Measurements from ENCODE around the gene TWIST2. TPM values are rescaled to one million over a fixed set of nuclear protein-coding genes. Genes with fewer than 3 reads are reported as not detected.

Gene TWIST2
- total RNA-seq, 2 donors from 2014 or later, result 41.4 to 62.1 TPM

DNA sequence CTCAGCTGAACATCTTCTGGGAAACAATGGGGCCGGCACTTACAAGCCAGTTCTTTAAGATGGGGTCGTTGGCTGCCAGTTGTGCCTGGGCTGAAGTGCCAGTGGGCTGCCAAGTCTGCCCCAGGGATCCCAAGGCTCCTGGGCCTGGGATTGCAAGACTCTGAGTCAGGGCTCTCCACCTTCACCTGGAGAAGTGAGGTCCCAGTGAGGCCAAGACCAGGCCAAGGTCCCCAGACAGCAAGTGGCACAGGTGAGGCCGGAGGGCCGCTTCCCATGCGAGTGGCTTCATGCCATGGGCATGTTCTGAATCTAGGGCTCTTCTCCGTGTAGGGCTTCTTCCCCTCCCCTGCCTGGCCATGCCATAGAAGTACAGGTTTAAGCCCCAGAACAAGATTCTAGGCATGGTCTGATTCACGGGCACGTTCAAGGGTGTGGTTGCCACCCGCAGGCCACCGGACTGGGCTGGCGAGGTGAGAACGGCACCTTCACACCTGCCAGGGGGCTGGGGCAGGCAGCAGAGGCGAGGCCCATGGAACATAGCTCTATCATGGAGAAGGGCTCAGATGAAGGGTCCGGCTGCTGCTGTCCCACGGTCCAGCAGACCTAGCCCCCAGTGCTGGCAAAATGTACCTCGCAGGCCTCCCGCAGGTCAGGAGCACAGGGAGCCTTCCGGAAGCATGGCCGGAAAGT is 36.4 kb downstream of the TWIST2 start:
- ATAC-seq (ENCODE audit: insufficient number of reproducible peaks, low FRiP score, low read depth) (no peak), DNase-seq (ENCODE audit: low spot score) (no peak)
- no peaks in the 10 kb centered on the region for H3K4me1 ChIP-seq (ENCODE audit: control insufficient read depth in 1 of 2, low read depth in 2 of 2)
- no peaks in the 10 kb centered on the region for H3K27me3 ChIP-seq (replicated peaks; ENCODE audit: insufficient read depth)
- TF ChIP-seq, protein P1, sequence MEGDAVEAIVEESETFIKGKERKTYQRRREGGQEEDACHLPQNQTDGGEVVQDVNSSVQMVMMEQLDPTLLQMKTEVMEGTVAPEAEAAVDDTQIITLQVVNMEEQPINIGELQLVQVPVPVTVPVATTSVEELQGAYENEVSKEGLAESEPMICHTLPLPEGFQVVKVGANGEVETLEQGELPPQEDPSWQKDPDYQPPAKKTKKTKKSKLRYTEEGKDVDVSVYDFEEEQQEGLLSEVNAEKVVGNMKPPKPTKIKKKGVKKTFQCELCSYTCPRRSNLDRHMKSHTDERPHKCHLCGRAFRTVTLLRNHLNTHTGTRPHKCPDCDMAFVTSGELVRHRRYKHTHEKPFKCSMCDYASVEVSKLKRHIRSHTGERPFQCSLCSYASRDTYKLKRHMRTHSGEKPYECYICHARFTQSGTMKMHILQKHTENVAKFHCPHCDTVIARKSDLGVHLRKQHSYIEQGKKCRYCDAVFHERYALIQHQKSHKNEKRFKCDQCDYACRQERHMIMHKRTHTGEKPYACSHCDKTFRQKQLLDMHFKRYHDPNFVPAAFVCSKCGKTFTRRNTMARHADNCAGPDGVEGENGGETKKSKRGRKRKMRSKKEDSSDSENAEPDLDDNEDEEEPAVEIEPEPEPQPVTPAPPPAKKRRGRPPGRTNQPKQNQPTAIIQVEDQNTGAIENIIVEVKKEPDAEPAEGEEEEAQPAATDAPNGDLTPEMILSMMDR (IDR thresholded peaks at IDR 0.05), result no peak
- no peaks in the 10 kb centered on the region for H3K36me3 ChIP-seq
- H3K27ac ChIP-seq, result no peak overlapping the region
- no peak overlapping the region for H3K4me3 ChIP-seq
- no peaks in the 10 kb centered on the region for H3K9me3 ChIP-seq

DNA sequence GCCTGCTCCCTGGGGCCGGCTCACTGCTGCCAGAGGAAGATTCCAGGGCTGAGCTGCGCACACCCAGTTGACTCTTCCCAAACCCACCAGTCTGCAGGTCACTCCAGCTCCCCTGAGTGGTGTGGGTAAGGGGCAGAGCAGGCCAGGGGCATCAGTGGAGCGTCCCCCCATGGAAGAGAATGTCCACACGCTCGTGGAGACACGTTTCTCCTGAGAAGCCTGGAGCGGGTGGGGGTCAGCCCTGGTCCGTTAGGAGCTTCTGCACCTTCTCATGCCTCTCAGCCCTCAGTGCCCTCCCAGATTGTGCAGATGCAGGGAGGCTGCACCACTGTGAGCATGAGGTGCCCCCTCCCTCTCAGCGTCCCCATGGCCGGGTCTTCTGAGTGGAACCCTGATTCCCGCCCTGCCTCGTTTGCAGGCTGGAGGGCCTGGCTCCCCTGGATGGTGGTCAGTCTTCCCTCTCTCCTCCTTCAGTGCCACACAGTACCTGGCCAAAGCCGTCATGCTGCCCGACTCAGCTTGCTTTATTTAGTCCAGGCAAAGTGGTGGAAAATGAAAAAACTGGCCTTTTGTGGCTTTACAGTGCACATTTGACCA is 37.0 kb downstream of the TWIST2 start:
- ATAC-seq (ENCODE audit: insufficient number of reproducible peaks, low FRiP score, low read depth) (no peak), DNase-seq (ENCODE audit: low spot score) (no peak)
- no peak overlapping the region for H3K4me3 ChIP-seq
- H3K4me1 ChIP-seq (ENCODE audit: control insufficient read depth in 1 of 2, low read depth in 2 of 2), result no peaks in the 10 kb centered on the region
- H3K27ac ChIP-seq, result no peak overlapping the region
- TF ChIP-seq, protein P1 (IDR thresholded peaks at IDR 0.05), result no peak
- H3K27me3 ChIP-seq (replicated peaks; ENCODE audit: insufficient read depth), result no peaks in the 10 kb centered on the region
- H3K36me3 ChIP-seq, result no peaks in the 10 kb centered on the region
- no peaks in the 10 kb centered on the region for H3K9me3 ChIP-seq

GRCh38 chr2:238886453-238887094 is 38.7 kb downstream of the TWIST2 start:
- Histone ChIP-seq H3K4me1 (ENCODE audit: control insufficient read depth in 1 of 2, low read depth in 2 of 2) (no peaks in the 10 kb centered on the region), H3K27me3 (replicated peaks; ENCODE audit: insufficient read depth) (no peaks in the 10 kb centered on the region), H3K9me3 (no peaks in the 10 kb centered on the region), H3K4me3 (no peak overlapping the region), H3K36me3 (no peaks in the 10 kb centered on the region), H3K27ac (no peak overlapping the region)
- DNase-seq (ENCODE audit: low spot score), result no peak
- ATAC-seq (ENCODE audit: insufficient number of reproducible peaks, low FRiP score, low read depth), result no peak
- TF ChIP-seq, protein P1 (IDR thresholded peaks at IDR 0.05), result no peak

- ATAC-seq (ENCODE audit: insufficient number of reproducible peaks, low FRiP score, low read depth) (no peak), DNase-seq (ENCODE audit: low spot score) (no peak)
- Histone ChIP-seq H3K27me3 (replicated peaks; ENCODE audit: insufficient read depth) (no peaks in the 10 kb centered on the region), H3K4me3 (no peak overlapping the region), H3K9me3 (no peaks in the 10 kb centered on the region), H3K4me1 (ENCODE audit: control insufficient read depth in 1 of 2, low read depth in 2 of 2) (no peaks in the 10 kb centered on the region), H3K27ac (no peak overlapping the region), H3K36me3 (no peaks in the 10 kb centered on the region)
- TF ChIP-seq, protein P1 (IDR thresholded peaks at IDR 0.05), result no peak
These were observed 39.7 kb downstream of the TWIST2 start for GRCh38 chr2:238887616-238888015.

- Histone ChIP-seq H3K27ac (no peak overlapping the region), H3K27me3 (replicated peaks; ENCODE audit: insufficient read depth) (no peaks in the 10 kb centered on the region), H3K9me3 (no peaks in the 10 kb centered on the region), H3K4me1 (ENCODE audit: control insufficient read depth in 1 of 2, low read depth in 2 of 2) (no peaks in the 10 kb centered on the region), H3K4me3 (no peak overlapping the region), H3K36me3 (no peaks in the 10 kb centered on the region)
- no peak for ATAC-seq (ENCODE audit: insufficient number of reproducible peaks, low FRiP score, low read depth)
- TF ChIP-seq, protein P1 (IDR thresholded peaks at IDR 0.05), result no peak
- DNase-seq (ENCODE audit: low spot score), result no peak
These were observed 40.9 kb downstream of the TWIST2 start for GRCh38 chr2:238888781-238889180.

Measured in thoracic aorta (tissue), 2 donors.